PFSK-1 (cell line): ENCODE results near the gene CROCC2.

Source experiments
- FOXP2 ChIP-seq: optimal IDR thresholded peaks from 2 replicates; pipeline ENCODE3; 2011; ENCODE audit warnings: borderline replicate concordance, control low read depth, inconsistent platforms; ENCODE audit not compliant: insufficient read depth; ENCODE audit errors: extremely low read length, extremely low read depth
- POLR2AphosphoS5 ChIP-seq: IDR thresholded peaks from 2 replicates; pipeline ENCODE4 v1.6.1; 2012; ENCODE audit warnings: low read depth, mild to moderate bottlenecking, control low read depth, low read length, moderate library complexity
- REST ChIP-seq, 2 experiments: IDR thresholded peaks; 2 replicates each; pipeline versions ENCODE4 v1.6.1 to v1.8.0; 2011 to 2012; ENCODE audit warnings: low read depth in 2 of 2, low read length in 2 of 2, control low read depth in 1 of 2, inconsistent platforms in 1 of 2, mild to moderate bottlenecking in 1 of 2, moderate library complexity in 1 of 2; ENCODE audit not compliant: insufficient read depth in 1 of 2
- SIN3A ChIP-seq: IDR thresholded peaks from 2 replicates; pipeline ENCODE4 v1.6.1; 2012; ENCODE audit warnings: mild to moderate bottlenecking, low read length, moderate library complexity, borderline replicate concordance; ENCODE audit not compliant: insufficient read depth
- TAF1 ChIP-seq: IDR thresholded peaks from 2 replicates; pipeline ENCODE4 v1.6.1; 2012; ENCODE audit warnings: low read length, control low read depth, borderline replicate concordance; ENCODE audit not compliant: insufficient read depth

GRCh38 chr2:241008711-241009121, 102.6 kb downstream of the CROCC2 start:
- TF ChIP-seq TAF1 (no peak), REST (IDR thresholded peaks at IDR 0.05; ENCODE audit: insufficient read depth in 1 of 2, low read depth in 2 of 2, low read length in 2 of 2) (no peak), POLR2AphosphoS5 (no peak), SIN3A (no peak), FOXP2 (no peak)
